ENCODE measurements around the gene RNASE1.

The RNASE1 gene

GRCh38 chr14:20757965-20758364 is 44.7 kb downstream of the RNASE1 start:
- TF ChIP-seq CTCF (IDR thresholded peaks at IDR 0.05; ENCODE audit: low read depth, low read length, missing control alignments): no peak
- in situ Hi-C loops (cut with HindIII; ENCODE audit: low sequenced_read_pairs): no loop called here
- DNase-seq (ENCODE audit: low read depth): no peak
- no peak overlapping the region for H3K4me3 ChIP-seq (ENCODE audit: low read depth, low read length)

GRCh38 chr14:20755037-20755436 is 47.6 kb downstream of the RNASE1 start:
- H3K4me3 ChIP-seq (ENCODE audit: low read depth, low read length): no peak overlapping the region
- DNase-seq (ENCODE audit: low read depth): no peak
- in situ Hi-C loops (cut with HindIII; ENCODE audit: low sequenced_read_pairs): no loop called here
- TF ChIP-seq CTCF (IDR thresholded peaks at IDR 0.05; ENCODE audit: low read depth, low read length, missing control alignments): no peak

- H3K4me3 ChIP-seq (ENCODE audit: low read depth, low read length): no peak overlapping the region
- TF ChIP-seq CTCF (IDR thresholded peaks at IDR 0.05; ENCODE audit: low read depth, low read length, missing control alignments): no peak
- no peak for DNase-seq (ENCODE audit: low read depth)
- in situ Hi-C loops (cut with HindIII; ENCODE audit: low sequenced_read_pairs): no loop called here
Measured at GRCh38 chr14:20754308-20754707, 48.3 kb downstream of the RNASE1 start.

- TF ChIP-seq CTCF (IDR thresholded peaks at IDR 0.05; ENCODE audit: low read depth, low read length, missing control alignments): no peak
Measured at GRCh38 chr14:20751963-20752562, 50.6 kb downstream of the RNASE1 start.

More at GRCh38 chr14:20751963-20752562, 50.6 kb downstream of the RNASE1 start:
- DNase-seq (ENCODE audit: low read depth): no peak
- in situ Hi-C loops (cut with HindIII; ENCODE audit: low sequenced_read_pairs): no loop called here
- no peak overlapping the region for H3K4me3 ChIP-seq (ENCODE audit: low read depth, low read length)
